ENCODE measurements around the gene JUNB.

The JUNB gene

GRCh38 chr19:12774588-12775555 lies 16.4 kb upstream of the JUNB start, which contains the start of gene HOOK2:
TSS of gene HOOK2 (minus strand) at chr19:12775552. CDS start at chr19:12775449, 103 bp downstream.
- no peak for DNase-seq

- DNase-seq = no peak
Observed at GRCh38 chr19:12777217-12778016, 13.9 kb upstream of the JUNB start.

DNA sequence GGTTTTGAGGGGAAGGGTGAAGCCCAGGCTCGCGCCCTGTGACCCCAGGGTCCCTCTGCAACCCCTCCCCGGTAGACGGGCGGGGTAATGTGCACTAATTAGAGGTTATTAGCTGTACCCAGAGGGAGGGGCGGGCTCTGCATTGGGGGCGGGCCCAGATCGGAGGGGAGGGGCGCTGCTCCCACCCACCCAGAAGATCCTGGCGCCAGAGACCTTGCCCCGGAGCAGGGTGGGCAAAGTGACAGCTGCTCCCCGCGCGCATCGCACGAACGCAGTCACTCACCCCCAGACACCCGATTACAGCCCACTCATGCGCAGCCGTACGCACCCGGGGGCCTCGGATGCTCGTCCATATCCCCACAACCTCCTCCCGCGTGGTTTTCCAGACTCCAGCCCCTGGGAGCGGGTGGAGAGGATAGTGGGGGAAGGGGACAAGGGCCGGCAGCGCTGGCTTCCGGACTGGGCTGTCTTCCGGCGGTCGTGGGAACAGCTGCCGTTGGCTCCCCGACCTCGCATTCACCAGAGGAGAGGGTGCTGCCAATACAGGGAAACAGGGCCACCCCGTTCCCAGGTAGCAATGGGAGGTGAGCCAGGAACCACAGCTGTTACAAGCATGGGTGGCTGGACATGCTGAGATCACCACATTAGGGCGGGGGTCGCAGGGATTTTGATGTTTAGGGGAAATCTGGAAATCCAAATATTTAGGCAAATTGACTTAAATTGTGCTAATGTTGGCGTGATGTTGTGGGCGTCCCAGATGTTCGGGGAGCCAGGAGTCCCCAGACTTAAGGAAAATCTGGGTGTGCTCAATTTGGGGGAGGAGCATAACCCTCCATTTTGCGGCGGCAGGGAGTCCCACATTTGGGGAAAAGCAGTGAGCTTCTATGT lies 13.0 kb upstream of the JUNB start:
- no peak for DNase-seq

DNA sequence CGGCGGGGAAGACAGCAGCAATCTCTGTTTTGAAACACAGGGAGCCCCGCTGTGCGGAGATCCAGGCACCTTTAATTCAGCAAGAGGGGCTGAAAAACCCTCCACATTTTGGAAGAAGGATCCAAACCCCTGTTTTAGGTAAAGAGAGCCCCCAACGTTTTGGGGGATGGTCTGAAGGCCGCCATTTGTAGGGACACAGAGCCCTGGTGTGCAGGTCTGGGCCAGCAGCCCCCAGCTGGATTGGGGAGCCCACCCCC lies 12.5 kb upstream of the JUNB start:
- no peak for DNase-seq

DNA sequence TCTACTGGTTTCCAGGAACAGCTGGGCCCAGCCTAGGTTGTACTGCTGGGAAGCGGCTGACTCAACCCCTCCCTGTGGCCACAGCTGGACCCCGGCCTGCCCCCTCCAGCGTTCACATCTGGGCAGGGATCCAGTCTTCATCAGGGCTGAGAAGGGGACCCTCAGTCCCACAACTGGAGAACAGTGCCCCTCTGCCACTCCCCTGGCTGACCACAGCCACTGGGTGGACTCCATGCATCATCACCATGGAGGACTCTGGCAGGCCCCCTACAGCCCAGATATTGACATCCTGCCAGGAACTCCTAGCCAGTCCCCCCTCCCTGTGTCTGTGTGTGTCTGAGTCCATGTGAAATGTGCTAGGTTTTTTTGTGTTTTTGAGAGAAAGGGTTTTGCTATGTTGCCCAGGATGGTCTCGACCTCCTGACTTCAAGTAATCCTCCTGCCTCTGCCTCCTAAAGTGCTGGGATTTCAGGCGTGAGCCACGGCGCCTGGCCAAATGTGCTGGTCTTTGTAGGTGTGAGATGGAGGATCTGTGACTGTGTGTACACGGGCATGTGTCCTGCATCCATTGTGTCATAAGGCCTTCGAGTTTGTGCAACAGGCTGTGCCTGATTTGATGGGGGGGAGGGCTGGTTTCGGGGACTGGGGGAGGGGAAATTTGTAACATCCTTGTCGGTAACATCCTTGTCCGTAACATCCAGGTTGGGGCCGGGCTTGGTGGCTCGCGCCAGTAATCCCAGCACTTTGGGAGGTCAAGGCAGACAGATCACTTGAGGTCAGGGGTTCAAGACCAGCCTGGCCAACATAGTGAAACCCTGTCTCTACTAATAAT lies 11.9 kb upstream of the JUNB start:
- no peak for DNase-seq

DNA sequence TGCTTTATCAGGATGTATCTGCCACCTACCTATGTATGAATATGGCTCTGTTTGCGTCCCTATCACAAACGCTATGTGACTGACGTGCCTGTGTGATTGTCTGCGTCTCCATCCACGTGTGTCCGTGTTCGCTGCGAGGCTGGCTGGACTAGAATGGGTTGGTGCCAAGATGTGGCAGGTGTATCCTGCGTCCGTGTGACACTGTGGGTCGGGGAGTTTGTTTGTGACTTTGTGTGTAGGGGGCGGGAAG lies 9.2 kb upstream of the JUNB start:
- no peak for DNase-seq

DNA sequence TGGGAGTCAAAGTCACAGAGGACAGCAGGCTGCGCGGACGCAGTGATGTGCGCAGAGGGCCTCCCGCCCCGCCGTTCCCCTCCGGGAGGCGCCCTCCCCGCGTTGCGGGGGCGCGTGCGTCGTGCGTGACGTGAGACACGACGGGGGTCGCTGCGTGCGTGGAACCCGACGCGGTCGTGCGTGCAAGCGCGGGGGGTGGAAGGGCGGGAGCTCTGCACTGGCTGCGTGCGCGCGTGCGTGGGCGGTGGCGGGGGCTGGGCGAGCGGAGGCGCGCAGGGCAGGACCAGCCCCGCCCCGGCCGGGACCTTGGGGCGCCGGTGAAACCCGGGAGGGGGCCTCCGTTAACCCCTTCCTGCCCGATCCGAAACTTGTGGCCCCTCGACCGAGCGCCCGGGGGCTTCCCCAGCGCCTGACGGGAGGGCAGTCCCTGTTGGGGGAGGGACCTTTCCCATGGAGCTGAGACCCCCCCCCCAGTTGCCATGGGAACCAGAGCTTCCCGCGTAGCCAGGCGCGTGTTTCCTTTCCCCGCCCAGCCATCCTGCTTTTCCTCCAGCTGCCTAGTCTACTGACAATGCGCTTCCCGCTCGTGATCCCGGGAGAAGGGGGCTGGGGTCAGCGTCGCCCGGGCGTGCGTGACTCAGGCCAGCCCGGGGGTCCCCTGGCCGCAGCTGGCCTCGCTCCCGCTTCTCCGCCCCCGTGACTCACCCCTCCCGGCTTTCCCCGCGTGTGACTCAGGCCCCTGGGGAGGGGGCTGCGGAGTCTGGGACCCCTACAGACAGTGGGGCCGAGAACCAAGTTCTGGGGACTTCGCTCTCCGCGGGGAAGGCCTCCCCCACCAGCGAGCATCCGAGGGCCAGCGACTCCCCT lies 8.6 kb upstream of the JUNB start:
- no peak for DNase-seq

DNA sequence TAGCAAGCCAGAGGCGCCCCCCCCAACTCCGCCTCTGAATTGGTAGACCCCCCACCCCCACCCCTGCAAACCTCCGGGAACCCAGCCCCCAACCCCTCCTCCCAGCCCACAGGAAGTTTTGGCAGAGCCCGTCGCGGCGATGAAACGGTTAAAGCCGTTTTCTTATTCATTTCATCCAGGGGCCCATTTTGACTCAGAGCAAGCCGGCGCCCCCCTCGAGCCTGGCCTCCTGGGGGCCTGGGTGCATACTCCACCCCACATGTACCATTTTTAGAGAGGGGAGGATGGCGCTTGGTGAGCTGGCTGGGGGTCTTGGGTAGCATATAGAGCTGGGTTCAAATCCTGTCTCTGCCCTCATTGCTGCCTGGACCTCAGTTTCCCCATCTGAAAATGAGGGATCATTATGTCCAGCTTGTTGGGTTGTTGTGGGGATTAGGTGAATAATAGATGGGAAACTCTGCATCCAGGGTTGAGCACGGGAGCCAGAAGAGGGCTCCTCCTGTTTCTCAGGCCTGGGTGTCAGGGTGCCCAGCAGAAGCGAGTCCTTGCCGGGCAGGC lies 7.9 kb upstream of the JUNB start:
- DNase-seq = no peak

DNA sequence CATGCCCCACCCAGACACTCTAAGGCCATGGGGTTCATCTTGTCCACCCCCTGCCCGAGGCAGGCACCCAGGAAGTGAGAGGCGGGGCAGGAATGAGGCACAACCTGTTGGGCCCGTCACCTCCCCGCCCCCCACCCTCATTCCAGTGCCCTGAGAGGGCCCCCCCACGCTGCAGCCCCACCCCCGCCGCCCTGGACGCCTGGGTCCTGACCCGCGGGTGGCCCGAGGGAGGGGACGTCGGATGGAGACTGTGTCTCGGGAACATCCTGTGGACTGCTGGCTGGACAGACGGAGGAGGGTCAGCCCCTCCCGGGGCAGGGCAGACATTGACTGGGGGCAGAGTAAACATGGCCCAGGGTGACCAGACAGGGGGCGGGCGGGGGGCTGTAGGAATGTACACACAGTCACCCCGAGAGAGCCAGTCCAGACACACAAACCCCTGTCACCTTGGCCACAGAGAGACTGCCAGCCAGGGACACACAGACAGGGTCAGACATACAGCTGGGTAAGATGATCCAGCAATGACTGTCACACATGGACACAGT lies 7.4 kb upstream of the JUNB start:
- DNase-seq = no peak

- no peak for DNase-seq
Observed at GRCh38 chr19:12784394-12784870, 6.9 kb upstream of the JUNB start.

- no peak for DNase-seq
Observed at GRCh38 chr19:12784871-12785430, 6.3 kb upstream of the JUNB start.

GRCh38 chr19:12785431-12786031 lies 5.8 kb upstream of the JUNB start:
- no peak for DNase-seq

- no peak for DNase-seq
Observed at GRCh38 chr19:12786141-12786870, 5.0 kb upstream of the JUNB start.

- no peak for DNase-seq
Observed at GRCh38 chr19:12786952-12787351, 4.3 kb upstream of the JUNB start.

- DNase-seq = no peak
Observed at GRCh38 chr19:12787458-12787857, 3.8 kb upstream of the JUNB start.

DNA sequence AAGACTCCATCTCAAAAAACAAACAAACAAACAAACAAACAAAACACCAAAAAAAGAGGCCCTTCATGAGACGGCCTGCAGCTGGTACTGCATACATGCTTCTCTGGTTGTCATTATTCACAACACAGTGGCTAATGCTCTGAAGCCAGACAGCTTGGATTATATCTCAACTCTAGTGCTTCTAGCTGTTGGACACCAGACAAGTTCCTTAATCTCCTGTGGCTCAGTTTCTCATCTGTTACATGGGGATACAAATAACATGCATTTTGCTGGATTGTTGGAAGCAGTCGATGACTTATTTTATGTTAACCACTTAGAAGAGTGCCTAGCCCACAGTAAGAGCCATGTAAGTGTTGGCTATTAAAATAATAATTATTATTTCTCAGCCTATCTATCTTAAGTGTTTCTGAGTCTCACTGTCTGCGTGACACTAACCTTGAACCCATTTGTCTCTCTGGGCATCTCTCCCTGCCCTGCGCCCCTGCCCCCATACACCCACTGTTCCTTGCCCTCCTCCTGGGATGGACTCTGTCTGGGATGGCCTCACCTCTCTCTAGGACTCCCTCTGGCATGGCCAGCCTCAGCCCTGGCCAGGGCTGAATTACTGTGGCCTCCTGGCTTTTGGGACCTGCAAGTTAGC lies 3.1 kb upstream of the JUNB start:
- no peak for DNase-seq

DNA sequence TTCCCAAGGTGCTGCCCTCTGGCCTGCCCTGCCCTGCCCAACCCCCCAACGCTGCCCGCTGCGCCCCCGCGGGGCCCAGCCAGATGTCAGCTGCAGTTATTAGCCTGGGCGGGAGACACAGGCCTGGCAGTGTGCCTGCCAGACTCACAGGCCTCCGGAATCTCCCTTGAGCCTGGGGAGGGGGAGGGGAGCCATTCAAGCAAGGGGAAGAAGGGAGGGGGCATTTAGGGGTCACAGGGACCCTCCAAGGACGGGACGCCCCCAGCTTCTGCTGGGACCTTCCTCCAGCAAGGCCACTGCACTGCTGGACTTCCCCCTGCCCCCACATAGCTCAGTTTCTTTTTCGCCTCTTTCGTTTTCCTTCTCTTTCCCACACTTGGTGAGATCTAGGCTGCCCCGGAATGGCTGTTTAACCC lies 2.6 kb upstream of the JUNB start:
- no peak for DNase-seq

DNA sequence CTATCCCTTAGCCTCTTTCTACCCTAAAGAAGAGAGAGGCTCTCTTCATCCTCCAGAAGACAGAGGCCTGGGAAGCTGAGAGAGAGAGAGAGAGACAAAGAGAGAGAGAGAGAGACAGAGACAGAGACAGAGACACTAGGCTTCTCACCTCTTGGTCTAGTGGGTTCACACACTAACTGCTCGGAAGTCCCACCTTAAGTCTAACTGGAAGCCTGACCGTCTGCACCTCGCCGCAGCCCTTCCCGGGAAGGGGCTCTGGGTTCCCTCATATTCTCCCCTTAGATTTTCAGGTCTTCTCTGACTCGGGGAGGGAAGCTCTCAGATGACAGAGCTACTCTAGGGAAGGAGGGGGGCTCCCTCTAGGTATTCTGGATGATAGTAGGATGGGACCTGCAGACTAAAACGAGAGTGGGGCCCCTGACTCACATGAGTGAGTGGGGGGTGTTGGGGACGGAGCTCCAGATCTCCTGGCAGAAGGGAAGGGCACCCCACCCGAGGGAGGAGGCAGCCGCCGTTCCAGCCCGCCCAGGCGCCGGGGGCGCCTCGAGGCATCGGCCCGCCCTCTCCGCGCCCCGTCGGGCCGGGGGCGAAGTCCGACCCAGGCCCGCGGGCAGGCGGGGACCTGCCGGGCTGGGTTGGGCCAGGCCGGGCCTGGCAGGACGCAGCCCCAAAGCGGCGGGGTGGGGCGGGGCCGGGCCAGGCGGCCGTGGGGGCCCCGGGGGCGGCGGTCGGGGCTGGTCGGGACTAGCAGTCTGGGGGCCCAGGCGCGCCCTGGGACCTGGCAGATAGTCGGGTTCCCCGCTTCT lies 2.0 kb upstream of the JUNB start:
- DNase-seq = no peak
